Activated CD8-positive, alpha-beta memory T cell treated with anti-CD3 and anti-CD28 coated beads, Interleukin-2, amount 50 U/mL, for 48 hours (primary cell): ENCODE results near the gene SLC9A3.

ENCODE experiments used
- DNase-seq: peaks from one replicate; pipeline ENCODE4 v3.0.0-alpha.2; 2020

Gene SLC9A3

DNA sequence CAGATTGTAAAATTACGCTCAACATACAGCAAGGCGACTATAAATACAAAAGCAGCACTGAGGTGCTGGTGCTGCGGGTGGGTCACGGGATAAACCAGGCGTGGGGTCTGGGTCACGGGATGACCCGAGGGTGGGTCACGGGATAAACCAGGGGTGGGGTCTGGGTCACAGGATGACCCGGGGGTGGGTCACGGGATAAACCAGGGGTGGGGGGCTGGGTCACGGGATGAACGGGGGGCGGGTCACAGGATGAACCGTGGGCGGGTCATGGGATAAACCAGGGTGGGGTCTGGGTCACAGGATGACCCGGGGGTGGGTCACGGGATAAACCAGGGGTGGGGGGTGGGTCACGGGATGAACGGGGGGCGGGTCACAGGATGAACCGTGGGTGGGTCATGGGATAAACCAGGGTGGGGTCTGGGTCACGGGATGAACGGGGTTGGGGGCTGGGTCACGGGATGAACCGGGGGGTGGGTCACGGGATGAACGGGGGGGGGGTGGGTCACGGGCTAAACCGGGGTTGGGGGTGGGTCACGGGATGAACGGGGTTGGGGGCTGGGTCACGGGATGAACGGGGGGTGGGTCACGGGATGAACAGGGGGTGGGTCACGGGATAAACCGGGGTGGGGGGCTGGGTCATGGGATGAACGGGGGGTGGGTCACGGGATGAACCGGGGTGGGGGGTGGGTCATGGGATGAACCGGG is 30.2 kb upstream of the SLC9A3 start:
- peak; percentile 22 for DNase-seq

DNA sequence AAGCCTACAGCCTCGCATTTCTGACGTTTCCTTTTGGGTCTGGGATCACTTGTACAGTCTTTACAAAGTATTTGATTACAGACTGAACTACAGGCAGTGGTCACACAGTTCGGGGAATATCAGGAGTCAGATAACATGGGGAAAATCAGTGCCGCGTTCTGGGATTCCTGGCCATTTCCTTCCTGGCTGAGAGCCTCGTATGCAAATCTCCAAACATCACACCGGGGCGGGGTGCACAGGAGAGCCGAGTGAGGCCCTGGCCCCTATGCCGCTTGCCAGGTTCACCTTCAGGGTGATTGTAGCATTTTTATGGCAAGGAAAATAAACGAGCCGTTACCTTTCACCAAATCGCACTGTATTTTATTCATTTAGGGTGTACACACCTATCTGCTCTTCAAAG is 29.6 kb upstream of the SLC9A3 start:
- DNase-seq, result peak; percentile 33

DNA sequence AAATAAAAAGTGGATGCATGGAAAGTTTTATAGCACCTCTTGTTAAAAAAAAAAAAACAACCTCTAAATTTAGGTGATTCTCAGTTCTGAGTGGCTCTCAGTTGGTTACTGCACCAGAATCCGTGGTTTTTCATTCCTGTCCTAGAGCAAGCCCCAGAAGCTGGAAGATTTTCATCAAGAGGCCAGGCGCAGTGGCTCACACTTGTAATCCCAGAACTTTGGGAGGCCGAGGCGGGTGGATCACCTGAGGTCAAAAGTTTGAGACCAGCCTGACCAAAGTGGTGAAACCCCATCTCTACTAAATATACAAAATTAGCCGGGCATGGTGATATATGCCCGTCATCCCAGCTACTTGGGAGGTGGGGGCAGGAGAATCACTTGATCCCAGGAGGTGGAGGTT is 27.2 kb upstream of the SLC9A3 start:
- DNase-seq, result peak; percentile 20

DNA sequence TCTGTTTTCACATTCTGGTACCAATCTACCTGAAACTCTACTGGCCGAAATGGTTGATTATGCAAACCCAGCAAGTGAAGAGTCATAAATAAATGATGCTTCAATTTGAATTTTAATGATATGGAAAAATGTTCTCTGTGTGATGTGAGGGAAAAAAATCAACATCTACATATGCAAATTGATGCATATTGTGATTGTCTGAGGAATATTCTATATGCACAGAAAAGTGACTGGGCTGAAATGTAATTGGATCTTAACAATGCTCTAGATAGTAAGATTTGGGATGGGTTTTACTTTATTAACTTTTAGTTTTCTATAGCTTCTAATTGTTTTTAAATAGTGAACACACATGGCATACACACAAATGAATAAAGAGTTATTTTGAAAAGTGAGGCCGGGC is 25.0 kb upstream of the SLC9A3 start:
- DNase-seq, result no peak

DNA sequence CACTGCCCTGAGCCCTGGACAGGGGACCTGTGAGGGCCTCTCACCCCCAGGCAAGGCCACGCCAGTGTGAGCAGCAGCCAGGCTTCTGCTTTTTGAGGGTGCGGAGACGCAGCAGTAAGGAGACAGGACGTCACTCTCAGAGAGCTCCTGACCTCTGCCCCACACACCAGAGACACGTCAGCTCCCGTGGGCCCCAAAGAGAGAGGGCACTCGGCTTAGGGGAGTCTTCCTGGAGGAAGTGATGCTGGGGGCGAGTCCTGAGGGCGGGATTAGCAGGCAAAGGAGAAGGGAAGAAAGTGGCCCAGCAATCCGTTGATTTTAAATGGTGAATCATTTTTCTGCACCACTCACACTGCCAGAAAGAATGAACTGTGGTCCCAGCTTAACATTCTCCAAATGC is 24.0 kb upstream of the SLC9A3 start:
- peak; percentile 32 for DNase-seq

DNA sequence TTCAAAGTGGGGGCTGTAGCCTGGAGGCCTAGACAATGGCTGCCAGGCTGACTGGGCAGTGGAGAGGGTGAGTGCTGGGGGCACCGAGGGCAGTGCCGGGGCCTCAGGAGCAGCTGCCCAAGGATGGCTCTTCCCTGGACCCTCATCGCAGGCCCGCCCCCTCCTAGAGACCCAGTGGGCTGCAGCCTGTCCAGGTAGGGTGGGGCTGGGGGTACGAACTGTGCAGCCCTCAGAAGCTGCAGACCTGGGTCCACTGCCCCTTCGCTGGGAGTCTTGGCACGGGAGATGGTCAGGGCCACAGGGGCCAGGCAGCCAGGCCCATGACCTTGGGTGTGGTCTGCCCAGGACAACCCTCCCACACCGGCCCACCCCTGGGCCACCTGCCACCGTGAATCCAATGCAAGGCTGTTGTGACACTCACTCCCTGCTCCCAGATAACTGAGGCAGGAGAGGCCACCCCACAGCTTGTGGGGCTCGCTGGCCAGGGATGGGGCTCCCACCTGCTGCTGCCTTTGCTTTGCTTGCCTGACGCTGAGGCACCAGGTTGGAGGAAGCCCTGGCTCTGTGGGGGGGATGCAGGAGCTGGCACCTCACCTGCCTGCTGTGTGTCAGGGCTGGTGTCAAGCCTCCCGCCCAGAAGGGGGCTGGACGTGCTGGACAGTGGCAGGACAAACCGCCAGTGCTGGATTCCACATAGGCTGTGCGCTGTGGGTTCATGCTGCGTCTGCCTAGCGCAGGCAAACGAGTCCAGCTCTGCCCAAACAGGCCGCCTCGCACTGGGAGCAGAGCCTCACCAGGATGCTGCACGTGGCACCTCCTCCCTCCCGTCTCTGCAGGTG is 23.1 kb upstream of the SLC9A3 start:
- DNase-seq, result no peak

DNA sequence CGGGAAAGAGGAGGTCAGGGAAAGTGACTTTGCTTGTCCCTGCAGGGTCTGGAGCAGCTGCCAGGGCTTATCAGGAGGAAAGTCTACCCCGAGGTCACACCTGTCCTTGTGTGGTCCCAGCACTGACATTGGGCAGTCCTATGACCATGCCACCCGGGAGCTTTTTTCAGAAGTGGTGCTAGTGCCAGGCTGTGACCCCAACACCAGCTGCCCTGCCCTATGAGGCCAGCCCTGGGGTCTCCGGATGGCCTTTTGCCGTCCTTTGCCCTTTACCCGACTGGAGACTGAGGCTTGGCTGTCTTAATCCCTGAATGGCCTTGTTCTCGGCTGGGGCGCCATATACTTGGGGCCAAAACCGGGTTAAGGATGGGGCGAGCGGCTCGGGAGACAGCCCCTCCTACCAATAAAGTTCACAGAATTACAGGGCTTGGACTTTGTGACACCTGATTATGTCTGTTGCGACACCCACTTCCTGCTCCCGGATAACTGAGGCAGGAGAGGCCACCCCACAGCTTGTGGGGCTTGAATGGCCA is 22.2 kb upstream of the SLC9A3 start:
- DNase-seq, result no peak

DNA sequence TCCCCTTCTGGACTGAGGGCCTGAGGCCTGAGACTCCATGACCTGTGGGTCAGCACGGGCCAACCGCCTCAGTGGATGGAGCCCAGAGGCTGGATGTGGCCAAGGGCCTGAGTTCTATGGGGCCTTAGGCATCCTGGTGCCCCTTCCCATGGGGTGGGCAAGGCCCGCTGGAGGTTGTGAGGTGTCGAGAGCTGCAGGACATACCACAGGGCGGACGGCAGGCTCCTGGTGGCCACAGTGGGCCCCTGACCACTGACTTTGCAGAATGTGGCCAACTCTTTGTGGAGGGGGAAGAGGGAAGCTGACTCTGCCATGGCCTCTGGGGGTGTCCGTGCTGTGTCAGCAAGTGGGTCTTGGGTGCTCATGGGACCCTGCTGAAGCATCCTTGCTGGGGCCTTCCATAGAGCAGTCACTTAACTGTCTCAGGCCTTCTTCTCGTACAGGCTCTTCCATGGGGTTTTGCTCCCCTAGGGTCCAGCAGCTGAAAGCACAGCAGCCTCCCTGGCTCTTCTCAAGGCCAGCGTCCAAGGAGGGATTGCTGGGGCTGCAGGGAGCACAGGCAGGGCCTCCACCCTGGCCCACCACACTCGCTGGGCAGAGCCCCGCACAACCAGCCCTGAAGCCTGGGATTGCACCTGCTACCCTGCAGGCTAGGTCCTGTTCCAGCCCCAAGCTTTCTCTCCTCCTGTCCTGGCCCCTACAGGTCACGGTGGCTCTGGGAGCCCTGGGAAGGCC is 21.6 kb upstream of the SLC9A3 start:
- DNase-seq, result no peak

DNA sequence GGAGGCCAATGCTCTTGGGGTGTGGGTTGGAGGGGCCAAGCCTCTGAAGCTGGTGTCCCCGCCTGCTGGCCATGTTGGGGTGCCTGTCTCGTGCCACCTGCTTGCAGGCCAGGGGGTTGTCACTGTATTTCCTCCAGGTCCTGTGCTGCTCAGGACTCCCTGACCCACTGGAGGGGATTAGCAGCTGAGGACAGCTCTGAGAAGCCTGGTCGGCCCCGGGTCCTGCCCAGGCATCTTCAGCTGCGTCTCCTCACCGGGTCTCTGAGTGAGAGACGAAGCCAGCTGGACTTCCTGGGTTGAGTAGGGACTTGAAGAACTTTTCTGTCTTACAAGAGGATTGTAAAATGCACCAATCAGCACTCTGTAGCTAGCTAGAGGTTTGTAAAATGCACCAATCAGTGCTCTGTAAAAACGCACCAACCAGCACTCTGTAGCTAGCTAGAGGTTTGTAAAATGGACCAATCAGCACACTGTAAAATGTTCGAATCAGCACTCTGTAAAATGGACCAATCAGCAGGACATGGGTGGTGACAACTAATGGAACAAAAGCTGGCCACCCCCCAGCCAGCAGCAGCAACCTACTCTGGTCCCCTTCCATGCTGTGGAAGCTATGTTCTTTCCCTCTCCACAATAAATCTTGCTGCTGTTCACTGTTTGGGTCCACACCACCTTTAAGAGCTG is 20.6 kb upstream of the SLC9A3 start:
- no peak for DNase-seq

DNA sequence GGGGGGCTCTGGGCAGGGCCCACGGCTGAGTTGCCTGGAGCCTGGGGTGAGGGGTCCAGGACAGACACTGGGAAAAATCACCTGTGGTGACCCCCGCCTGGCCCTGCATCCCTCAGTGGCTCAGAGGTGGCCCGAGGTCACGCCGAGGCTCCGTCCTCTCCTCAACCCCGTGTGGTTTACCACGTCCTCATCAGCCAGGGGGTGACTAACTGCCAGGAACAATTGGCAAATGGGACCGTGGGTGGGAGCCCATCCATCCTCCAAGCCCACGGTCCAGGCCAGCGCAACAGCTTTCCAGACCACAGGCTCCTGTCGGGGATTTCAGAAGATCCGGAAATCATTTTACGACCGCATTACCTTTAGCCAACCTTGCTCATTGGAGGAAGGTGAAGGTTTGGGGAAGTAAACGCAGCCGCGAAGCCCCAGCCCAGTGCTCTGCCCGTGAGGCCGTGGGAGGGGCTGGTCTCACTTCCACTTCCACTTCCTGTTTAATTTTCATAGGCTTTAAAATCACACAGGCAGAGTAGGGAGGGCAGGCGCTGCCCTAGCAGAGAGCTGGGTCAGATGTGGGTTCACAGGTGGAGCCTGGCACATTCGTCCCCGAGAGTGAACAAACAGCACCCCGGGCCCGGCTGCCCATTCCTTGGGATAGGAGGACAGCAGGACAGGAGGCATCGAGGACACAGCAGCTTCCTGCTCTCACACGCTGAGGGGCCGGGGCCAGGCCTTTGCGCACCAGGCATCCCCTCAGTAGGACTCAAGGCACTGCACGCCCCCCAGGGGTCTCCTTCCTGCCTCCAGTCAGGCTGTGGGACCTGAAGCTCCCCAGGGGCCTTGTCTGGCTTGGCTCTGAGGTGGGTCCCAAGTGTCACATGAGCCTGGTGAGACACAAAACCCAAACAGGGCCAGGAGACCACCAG is 19.8 kb upstream of the SLC9A3 start:
- DNase-seq, result no peak

DNA sequence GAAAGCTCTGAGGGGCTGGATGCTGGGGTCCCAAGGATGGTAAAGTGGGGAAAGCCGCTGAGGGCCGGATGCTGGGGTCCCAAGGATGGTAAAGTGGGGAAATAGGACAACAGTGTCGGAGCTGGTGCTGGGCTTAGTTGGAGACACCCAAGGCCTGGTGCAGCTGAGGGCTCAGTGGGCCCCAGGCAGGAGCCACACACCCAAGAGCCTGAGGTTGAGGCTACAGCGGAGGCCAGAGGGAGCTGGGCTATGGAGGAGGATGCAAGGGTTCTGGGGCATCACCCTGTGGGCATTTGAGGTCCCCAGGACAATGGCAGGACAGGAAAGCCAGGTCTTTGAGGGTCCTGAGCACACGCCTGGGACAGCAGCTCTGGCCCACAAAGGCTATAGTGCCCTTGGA is 19.1 kb upstream of the SLC9A3 start:
- DNase-seq, result no peak

DNA sequence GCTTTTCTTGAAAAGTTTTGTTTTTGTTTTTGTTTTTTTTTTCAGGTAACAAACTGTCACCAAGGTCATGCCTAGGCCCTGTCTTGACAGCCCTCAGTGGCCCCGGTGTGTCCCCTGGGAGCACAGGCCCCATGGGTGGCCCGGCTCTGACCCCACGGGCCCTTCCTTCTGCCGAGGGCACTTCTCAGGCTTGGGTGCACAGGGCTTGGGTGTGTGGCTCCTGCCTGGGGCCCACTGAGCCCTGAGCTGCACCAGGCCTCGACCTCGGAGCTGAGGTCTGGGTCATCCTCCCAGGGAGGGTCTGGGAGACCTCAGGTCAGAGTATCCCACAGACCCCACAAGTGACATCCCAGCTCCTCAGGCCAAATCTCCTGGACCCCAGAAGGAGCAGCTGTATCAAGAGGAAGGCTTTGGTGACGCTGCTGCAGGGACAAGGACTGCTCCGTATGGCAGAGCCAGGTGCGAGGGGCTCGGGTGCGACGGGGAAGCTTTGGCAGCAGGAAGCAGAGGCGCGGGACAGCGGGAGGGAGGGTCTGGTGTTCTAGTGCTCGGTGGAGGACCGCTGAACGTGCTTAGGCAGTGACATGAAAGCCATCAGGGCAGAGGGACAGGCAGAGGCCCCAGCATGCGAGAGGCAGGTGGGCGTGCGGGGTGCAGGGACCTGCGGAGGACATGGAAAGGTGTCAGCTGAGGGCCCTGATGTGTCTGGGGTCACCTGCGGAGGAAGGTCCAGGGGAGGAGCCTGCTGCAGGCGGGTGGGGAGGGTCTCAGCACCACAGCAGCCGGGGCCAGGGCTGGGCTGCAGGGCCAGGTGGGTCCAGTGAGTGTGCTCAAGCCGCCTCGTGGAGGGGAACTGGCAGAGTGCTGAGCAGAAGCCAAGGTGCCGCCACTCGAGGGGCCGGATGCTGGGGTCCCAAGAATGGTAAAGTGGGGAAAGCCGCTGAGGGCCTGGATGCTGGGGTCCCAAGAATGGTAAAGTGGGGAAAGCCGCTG is 18.4 kb upstream of the SLC9A3 start:
- DNase-seq, result no peak

DNA sequence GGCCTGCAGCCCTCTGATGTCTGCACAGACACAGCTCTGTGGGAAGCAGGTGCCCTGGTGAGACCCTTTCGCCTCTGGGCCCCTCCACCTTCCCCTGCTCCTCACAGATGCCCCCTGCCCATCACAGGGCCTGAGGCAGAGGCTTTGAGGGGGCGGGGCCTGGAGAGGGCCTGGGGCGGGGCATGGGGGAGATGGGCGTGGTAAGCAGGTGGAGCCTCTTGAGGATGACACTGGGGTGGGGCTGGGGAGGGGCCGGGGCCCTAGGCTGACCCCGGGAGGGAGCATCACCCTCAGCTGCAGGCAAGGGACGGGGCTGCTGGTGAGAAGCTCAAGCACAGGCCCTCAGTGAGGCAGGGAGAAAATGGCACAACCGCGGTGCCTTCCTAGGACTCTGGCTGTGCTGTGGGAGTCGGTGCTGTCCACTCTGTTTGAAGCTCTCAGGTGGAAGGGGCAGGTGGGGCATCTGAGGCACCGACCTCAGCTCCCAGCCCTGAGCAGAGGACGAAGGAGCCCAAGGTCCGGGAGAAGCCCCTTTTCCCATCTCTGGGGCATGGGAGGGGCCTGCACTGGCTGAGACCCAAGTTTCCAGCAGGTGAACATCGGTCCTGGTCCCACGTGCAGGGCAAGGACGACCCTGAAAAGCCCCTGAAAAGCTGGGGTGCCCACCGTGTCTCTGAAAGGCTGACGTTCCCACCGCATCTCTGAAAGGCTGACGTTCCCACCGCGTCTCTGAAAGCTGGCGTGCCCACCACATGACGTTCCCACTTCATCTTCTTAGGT is 17.5 kb upstream of the SLC9A3 start:
- DNase-seq, result no peak

DNA sequence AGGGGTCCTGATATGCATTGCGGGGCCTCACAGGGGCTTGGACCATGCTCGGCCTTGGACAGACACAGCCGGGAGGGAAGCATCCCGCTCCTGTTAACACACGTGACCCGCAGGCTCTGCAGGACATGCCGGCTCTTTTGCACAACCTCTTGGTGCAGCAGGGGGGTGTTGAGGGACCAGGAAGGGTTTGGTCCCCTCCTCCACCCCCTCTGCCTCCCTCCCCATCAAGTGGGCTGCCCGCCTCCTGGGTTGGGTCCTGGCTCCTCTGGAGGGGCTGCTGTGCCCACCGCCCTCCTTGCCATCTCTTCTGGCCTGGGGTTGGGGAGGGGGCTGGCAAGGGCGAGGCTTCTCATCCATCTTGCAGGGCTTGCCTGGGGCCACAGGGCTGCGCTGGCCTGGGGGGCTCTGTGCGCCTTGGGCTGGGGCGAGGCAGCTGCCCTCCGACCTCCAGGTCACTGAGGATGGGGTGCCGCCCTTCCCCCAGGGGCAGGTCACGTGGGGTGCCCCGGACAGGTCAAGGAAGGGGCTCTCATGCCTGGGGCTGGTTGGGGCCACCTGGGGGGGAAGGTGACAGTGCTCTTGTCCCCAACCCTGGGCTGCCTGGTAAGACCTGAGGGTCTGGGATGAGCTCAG is 16.8 kb upstream of the SLC9A3 start:
- DNase-seq, result no peak

DNA sequence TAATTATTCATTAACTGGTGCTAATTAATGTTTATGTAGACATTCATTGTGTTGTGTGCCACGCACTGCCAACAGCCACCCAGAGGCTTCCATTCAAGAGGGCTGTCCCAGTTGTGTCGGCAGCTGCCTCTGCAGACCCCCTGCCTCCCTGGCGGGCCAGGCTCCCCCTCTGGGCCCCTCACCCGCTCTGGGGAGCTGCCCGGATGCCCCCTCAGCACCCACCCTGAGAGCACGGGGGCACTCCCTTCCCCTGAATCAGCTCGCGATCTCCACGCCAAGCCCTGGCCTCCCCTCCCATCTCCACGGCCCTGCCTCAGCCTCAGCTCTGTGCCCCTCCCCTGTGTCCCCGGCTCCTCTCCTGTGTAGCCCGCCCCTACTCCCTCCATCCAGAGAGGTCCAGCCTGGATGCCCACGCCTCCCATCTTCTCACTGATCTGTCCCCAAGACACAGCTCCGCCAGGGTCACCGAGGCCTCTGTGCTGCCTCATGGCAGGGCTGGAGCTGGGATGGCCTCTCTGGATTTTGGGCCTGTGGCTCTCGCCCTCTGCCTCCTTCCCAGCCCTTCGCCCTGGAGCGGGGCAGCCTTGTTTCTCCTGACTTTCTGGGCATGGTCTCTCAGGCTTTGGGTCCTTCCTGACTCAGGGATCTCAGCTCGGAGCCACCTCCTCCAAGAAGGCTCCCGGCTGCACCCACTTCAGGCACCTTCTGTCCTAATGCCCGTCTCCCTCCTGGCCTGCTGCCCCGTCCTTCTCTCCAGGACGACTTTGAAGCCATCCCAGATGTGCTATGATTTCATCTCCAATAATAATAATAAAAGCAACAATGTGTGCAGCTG is 16.0 kb upstream of the SLC9A3 start:
- no peak for DNase-seq

DNA sequence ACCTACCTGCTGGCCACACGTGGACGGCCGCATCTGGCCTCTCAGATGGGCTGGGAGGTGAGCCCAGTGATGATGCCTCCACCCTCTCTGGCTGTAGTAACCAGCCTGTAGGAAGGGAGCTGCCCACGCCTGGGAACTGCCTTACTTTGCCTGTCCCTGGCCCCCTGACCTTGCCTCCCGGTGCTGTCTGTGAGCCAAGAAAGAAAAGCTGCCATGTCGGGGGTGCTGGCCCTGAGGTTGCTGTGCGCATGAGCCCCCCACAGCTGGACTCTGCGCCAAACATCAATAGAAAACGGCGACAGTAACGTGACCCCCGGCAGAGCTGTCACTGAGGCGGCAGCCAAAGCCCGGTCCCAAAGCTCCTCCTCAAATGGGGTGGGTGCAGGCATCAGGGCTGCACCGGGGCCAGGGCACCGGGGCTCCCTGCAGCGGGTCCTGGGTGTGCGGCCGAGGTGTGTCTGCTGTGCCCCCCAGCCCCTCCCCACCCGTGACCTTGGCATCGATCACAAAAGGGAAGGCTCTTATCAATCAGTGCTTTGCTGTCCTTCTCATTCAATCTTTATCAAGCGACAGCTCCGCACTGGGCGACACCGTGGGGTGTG is 15.3 kb upstream of the SLC9A3 start:
- DNase-seq, result no peak

DNA sequence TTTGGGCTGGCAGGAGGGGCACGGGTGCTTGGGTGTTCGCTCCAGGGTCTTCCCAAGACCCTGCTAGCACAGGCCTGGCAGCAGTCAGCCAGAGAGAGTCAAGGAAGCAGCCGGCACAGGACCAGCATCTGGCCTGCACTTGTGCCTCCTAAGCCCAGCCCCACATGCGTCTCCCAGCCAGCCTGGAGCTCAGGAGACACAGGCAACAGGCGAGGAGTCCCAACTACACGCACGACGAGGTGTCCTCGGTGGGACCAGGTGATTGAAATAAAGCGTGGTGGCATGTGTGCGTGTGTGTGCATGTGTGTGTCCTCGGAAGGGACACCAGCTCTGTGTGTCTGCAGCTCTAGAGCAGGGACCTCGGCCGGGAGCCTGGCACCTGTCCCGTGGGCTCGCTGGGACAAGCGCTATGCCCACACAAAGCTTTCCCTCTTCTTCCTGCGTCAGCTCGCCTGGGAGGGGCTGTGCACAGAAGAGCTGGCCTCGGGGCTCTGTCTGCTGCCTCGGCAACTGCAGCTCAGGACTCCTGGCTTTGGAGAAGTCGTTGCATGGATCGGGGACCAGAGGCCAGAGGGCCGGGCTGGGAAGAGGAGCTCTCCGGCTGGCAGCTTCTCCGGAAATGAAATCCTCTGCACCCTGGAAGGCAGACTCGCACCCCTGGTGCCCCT is 14.7 kb upstream of the SLC9A3 start:
- no peak for DNase-seq
